Measurements from ENCODE around the gene CTRB1. TPM values are rescaled to one million over a fixed set of nuclear protein-coding genes. Genes with fewer than 3 reads are reported as not detected.
"Not testable (repeated sequence)": the region's sequence is repeated elsewhere in the genome, so short reads cannot be mapped to it uniquely, and the experiment has no call there.

The CTRB1 gene
- total RNA-seq, 1 donor = not detected

- H3K4me3 ChIP-seq (ENCODE audit: low read depth, low read length) = no peak overlapping the region
- TF ChIP-seq CTCF (IDR thresholded peaks at IDR 0.05; ENCODE audit: insufficient read depth, low read depth, low read length) = no peak
- DNase-seq (ENCODE audit: low read depth) = no peak
Observed at GRCh38 chr16:75203667-75204409, 14.9 kb upstream of the CTRB1 start.

DNA sequence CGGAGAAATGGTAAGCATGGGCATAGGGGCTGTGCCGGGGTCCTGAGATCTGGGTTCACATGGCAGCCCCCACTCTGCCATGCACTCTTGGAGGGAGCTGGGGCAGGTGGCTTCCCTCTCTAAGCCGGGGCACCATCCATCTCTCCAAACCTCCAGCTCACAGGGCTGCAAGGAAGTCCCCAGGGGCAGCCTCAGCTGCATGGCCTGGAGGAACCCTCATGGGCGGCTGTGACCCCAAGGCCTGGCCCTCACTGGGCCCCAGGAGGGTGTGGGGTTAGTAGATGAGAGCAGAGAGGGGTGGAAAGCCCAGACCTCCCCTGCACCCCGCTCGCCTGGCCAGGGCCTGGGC is 14.4 kb upstream of the CTRB1 start:
- no peak for TF ChIP-seq CTCF (IDR thresholded peaks at IDR 0.05; ENCODE audit: insufficient read depth, low read depth, low read length)
- no peak overlapping the region for H3K4me3 ChIP-seq (ENCODE audit: low read depth, low read length)
- no peak for DNase-seq (ENCODE audit: low read depth)

DNA sequence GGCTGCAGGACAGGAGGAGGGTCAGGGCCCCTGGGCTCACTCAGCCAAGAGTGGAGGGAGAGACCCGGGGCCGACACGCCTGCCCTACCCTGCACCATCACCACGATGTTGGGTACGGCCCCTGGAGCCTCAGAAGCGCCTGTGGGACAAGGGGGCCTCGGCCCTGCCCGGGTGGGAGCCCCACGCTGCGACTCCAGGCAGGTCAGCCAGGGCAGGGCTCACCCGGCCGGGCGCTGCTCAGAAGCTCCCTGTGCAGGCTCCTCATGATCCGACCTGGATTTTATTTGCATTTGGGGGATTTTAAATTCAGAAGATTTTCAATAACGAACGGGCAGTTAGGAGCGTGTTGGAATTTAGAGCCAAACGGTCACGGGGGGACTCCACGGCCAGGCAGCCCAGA is 13.9 kb upstream of the CTRB1 start:
- H3K4me3 ChIP-seq (ENCODE audit: low read depth, low read length); DNase-seq (ENCODE audit: low read depth): not testable (repeated sequence)

- not testable (repeated sequence) for DNase-seq (ENCODE audit: low read depth); H3K4me3 ChIP-seq (ENCODE audit: low read depth, low read length)
Observed at GRCh38 chr16:75205438-75205837, 13.3 kb upstream of the CTRB1 start.

GRCh38 chr16:75205961-75206748 is 12.6 kb upstream of the CTRB1 start:
- not testable (repeated sequence) for DNase-seq (ENCODE audit: low read depth); H3K4me3 ChIP-seq (ENCODE audit: low read depth, low read length)

DNA sequence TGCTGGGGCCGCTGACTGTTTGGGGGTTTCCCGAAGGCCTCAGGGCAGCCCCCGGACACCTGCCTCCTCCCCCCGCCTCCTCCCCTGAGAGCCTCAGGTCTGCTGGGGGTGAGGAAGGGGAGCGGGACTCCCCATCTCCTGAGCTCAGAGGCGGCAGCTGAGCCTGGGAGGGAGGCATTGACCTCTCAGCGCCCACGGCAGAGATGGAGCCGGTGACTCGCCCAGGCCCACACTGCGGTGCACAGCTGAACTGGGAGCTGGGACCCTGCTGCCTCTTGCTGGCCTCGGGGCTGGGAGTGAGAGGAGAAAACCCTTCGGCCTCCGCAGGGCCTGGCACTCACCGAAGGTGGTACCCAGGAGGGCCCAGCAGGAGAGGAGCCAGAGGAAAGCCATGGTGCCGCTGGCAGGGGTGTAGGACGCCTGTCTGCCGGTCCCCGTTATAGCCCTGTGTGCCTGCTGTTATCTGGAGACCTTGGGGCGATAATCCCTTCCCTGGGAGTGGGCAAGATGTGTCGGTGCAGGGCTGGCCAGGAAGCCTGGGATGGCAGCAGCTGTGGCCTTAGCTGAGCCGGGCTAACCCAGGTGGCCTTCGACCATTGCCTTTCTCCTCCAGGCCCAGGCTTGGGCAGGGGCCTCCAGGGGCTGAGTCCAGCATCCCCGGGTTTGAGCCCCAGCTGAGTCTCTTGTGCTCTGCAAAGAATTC is 11.9 kb upstream of the CTRB1 start, which contains the start of gene CTRB2:
CTRB2 (minus strand) TSS at position 413 of the 703 bp plus-strand sequence; CDS start at position 393, 20 bp downstream.
- no peak for TF ChIP-seq CTCF (IDR thresholded peaks at IDR 0.05; ENCODE audit: insufficient read depth, low read depth, low read length)
- no peak within 1 kb of the TSS for H3K4me3 ChIP-seq (ENCODE audit: low read depth, low read length)
- no peak for DNase-seq (ENCODE audit: low read depth)

DNA sequence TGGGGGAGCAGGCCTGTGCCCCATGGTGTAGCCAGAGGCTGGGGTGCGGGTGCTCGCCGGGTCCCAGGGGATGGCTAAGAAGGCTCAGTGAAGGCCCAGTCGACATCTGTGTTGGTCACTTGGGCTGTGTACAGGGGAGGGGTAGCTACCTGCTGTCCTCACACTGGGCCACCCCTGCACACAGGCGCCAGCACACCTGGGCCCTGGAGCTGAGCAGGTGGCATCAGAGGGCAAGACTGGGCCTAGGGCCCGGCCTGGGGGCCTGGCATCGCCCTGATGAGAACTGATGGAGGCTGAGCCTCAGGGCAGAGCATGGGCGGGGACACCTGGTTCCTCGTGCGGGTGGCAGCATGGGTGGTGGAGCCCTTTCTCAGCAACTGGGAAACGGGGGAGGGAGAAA is 11.0 kb upstream of the CTRB1 start:
- DNase-seq (ENCODE audit: low read depth) = no peak
- TF ChIP-seq CTCF (IDR thresholded peaks at IDR 0.05; ENCODE audit: insufficient read depth, low read depth, low read length) = no peak
- no peak overlapping the region for H3K4me3 ChIP-seq (ENCODE audit: low read depth, low read length)

DNA sequence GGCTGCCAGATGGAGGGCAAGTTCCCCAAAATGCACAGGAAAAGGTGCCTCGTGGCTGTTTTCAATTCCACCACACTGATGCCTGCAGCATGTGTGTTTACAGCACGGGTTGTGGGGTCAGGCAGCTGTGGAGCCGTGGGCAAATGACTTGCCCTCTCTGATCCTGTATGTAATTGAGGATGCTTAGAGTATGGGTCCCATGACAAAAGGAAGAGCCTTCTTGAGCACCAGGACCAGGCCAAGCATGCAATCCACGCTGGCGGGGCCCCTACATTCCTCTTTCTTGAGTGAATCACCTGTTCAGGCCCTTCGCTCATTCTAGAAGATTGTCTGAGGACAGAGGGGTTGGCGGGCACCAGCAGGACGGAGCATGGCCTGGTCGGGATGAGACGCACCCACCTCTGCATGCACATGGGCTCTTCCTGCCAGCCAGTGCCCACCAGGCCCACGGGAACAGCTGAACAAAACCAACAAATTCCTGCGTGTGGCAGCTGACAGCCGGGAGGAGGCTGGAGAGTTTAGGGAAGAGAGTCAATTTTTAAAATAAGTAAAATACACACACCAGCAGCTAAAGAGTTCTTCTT is 10.5 kb upstream of the CTRB1 start:
- TF ChIP-seq CTCF (IDR thresholded peaks at IDR 0.05; ENCODE audit: insufficient read depth, low read depth, low read length) = no peak
- DNase-seq (ENCODE audit: low read depth) = no peak
- no peak overlapping the region for H3K4me3 ChIP-seq (ENCODE audit: low read depth, low read length)

Measured in fibroblast of villous mesenchyme (primary cell).